Activated naive CD8-positive, alpha-beta T cell treated with anti-CD3 and anti-CD28 coated beads, Interleukin-2, amount 50 U/mL, for 24 hours (primary cell): Measurements from ENCODE around the gene ARPC1A.
"Not testable (repeated sequence)": the region's sequence is repeated elsewhere in the genome, so short reads cannot be mapped to it uniquely, and the experiment has no call there.

Experiments used
- ATAC-seq: fragments of 150-1000 bp; cut with Tn5 transposase; one replicate; pipeline ENCODE4 v1.10.0; 2021
- DNase-seq: peaks from one replicate; pipeline ENCODE4 v3.0.0; 2021
- H3K27ac Mint-ChIP-seq: one replicate; pipeline ENCODE4 v1.8.0; 2021; ENCODE audit warnings: mild to moderate bottlenecking, mixed read lengths
- H3K27me3 Mint-ChIP-seq: one replicate; pipeline ENCODE4 v1.8.0; 2021; ENCODE audit warnings: mixed read lengths
- H3K36me3 Mint-ChIP-seq: one replicate; pipeline ENCODE4 v1.8.0; 2021; ENCODE audit warnings: low read depth, mixed read lengths
- H3K4me1 Mint-ChIP-seq: one replicate; pipeline ENCODE4 v1.8.0; 2021; ENCODE audit warnings: mixed read lengths
- H3K4me3 Mint-ChIP-seq: one replicate; pipeline ENCODE4 v1.8.0; 2021; ENCODE audit warnings: mild to moderate bottlenecking, moderate library complexity, mixed read lengths
- H3K9me3 Mint-ChIP-seq: one replicate; pipeline ENCODE4 v1.8.0; 2021; ENCODE audit warnings: mixed read lengths

ARPC1A gene

DNA sequence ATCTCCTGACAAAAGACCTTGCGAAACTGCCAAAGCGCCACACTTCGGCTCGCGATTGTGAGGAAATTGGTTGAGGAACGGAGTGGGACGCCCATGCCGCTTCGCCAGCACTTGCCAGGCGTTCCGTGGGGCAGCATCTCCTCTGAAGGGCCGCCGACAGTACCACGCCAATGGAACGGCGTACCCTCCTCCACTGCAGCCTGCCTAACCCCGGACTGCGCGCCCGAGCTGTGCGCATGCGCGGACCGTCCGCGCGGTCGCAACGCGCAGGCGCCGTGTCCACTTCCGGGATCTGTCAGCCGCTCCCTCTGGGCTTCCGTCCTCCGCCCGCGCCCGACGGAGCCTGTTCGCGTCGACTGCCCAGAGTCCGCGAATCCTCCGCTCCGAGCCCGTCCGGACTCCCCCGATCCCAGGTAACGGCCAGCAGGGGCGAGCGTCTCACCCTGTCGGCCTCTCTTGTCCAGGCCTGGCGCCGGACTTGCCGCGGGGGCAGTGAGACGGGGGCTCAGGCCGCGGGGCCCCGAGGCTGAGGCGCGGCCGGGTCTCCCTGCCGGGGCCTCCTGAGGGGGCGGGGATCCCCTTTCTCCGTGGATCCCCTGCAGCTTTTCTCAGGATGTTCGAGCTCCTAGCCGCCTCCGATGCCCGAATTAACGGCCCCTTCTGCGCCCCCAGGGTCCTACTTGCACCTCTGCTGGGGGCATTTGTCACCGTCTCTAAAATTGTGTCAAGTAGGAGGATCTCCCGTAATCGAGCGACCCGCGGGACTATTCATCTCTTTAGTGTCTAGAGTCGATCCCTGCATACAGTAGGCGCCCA, at the start of gene ARPC1A:
Gene ARPC1A, plus strand, starts transcription at position 307 of the 816 bp plus-strand sequence. CDS start 7,456 bp downstream, outside the sequence.
- peaks cover 43% of the 10 kb centered on the region for H3K4me1 Mint-ChIP-seq
- H3K9me3 Mint-ChIP-seq = no peaks in the 10 kb centered on the region
- ATAC-seq (peak; percentile 92), DNase-seq (peak; percentile 93)
- H3K27ac Mint-ChIP-seq = peak within 1 kb of the TSS; percentile 78
- no peaks in the 10 kb centered on the region for H3K27me3 Mint-ChIP-seq
- peak within 1 kb of the TSS; percentile 87 for H3K4me3 Mint-ChIP-seq
- peaks cover 7% of the 10 kb centered on the region for H3K36me3 Mint-ChIP-seq

DNA sequence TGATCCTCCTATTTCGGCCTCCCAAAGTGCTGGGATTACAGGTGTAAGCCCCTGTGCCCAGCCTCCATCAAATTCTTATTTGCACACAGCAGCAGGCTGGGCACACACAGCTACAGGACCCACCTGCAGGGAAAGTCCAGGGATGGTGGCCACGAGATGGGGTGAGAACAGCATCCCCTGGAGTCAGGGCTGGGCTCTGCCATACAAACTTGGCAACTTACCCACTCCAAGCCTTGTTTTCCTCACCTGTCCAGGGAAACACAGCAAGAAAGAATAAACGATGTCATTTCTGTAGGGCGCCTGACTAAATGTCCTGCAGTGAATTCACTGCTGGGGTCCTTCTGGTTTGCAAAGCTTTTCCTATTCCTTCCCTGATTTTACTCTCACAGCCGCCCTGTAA, 47.5 kb upstream of the ARPC1A start:
- Mint-ChIP-seq H3K36me3 (no peaks in the 10 kb centered on the region), H3K9me3 (no peaks in the 10 kb centered on the region), H3K4me3 (no peak overlapping the region), H3K27ac (no peak overlapping the region), H3K4me1 (peaks cover 21% of the 10 kb centered on the region), H3K27me3 (no peaks in the 10 kb centered on the region)
- DNase-seq = no peak
- ATAC-seq = no peak

DNA sequence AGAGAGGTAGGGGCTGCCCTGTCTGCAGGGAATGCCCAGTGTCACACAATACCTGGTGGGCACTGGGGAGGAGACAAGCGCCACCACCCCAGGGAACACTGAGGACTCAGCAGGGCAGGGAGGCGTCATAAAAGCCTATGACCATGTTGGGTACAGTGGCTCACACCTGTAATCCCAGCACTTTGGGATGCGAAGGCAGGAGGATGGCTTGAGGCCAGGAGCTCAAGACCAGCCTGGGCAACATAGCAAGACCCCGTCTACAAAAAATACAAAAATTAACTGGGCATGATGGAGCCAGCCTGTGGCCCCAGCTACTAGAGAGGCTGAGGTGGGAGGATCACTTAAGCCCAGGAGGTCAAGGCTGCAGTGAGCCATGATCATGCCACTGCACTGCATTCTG, 41.5 kb upstream of the ARPC1A start:
- not testable (repeated sequence) for DNase-seq, H3K27me3 Mint-ChIP-seq, ATAC-seq, H3K4me3 Mint-ChIP-seq, H3K27ac Mint-ChIP-seq, H3K9me3 Mint-ChIP-seq, H3K4me1 Mint-ChIP-seq, H3K36me3 Mint-ChIP-seq

DNA sequence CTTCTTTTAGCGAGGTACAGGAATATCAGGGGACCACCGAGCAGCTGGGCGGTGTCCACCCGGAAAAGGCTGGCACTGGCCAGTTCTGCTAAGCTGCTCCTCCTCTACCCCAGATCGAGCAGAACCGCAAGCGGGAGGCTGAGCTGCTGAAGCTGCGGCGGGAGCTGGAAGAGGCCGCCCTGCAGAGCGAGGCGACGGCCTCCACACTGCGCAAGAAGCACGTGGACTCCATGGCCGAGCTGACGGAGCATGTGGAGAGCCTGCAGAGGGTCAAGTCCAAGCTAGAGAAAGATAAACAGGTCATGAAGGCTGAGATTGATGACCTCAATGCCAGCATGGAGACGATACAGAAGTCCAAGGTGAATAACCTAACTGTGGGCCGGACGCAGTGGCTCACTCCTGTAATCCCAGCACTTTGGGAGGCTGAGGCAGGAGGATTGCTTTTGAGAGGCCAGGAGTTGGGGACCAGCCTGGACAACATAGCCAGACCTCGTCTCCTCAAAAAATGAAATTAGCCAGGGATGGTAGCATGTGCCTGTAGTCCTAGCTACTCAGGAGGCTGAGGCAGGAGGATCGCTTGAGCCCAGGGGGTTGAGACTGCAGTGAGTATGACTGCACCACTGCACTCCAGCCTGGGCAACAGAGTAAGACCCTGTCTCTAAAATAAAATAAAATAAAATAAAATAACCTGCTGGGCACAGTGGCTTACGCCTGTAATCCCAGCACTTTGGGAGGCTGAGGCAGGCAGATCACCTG, 37.7 kb upstream of the ARPC1A start:
- no peaks in the 10 kb centered on the region for H3K27me3 Mint-ChIP-seq
- no peaks in the 10 kb centered on the region for H3K9me3 Mint-ChIP-seq
- H3K4me3 Mint-ChIP-seq = no peak overlapping the region
- no peaks in the 10 kb centered on the region for H3K36me3 Mint-ChIP-seq
- no peak overlapping the region for H3K27ac Mint-ChIP-seq
- ATAC-seq (no peak), DNase-seq (no peak)
- H3K4me1 Mint-ChIP-seq = no peaks in the 10 kb centered on the region

DNA sequence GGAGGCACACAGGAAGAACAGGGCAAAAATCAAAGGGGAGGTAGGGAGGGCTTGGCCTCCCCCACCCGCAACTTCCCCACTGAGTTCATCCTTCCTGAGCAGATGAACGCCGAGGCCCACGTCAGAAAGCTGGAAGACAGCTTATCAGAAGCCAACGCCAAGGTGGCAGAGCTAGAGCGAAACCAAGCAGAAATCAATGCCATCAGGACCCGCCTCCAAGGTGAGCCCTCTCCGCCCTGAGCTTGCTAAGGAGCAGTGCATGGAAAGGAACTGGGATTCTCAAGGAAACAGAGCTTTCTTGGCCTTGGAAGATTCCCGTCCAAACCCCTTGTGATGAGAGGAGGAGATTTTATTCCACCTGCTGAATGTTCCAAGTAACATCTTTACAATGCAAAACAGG, 36.5 kb upstream of the ARPC1A start:
- Mint-ChIP-seq H3K9me3 (no peaks in the 10 kb centered on the region), H3K27ac (no peak overlapping the region), H3K4me1 (no peaks in the 10 kb centered on the region), H3K4me3 (no peak overlapping the region), H3K27me3 (no peaks in the 10 kb centered on the region), H3K36me3 (no peaks in the 10 kb centered on the region)
- DNase-seq (no peak), ATAC-seq (no peak)

DNA sequence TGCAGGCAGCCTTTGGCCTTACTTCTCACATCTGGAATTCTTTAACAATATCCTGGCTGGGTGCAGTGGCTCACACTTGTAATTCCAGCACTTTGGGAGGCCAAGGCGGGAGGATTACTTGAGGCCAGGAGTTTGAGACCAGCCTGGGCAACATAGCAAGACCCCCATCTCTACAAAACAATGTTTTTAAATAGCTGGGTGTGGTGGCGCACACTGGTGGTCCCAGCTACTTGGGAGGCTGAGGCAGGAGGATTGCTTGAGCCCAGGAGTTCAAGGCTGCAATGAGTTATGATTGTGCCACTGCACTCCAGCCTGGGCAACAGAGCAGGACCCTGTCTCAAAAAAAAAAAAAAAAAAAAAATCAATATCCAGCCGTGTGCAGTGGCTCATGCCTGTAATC, 35.5 kb upstream of the ARPC1A start:
- H3K4me1 Mint-ChIP-seq, H3K27ac Mint-ChIP-seq, ATAC-seq, H3K27me3 Mint-ChIP-seq, H3K36me3 Mint-ChIP-seq, DNase-seq, H3K9me3 Mint-ChIP-seq, H3K4me3 Mint-ChIP-seq: not testable (repeated sequence)

DNA sequence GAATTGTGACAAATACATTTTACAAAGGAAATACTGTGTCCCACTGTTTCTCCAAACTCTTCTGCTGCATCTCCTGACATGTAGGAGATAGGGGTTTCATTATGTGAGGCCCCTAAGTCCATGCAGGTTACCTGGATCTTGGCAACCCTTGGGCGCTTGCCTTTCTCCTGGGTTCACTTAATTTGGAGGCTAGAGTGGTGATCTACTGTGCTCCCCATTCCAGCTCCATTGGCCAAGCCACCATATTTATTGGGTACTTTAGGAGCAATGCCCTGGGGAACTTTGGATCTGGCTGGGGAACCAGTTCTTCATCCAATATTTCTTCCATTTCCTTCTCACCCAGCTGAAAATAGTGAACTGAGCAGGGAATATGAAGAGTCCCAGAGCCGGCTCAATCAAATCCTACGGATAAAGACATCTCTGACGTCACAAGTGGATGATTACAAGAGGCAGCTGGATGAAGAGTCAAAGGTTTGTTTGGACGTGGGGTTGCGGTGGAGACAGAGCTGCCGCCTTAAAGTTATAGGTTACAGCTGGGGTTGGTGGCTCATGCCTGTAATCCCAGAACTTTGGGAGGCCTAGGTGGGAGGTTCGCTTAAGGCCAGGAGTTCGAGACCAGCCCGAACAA, 34.6 kb upstream of the ARPC1A start:
- H3K4me1 Mint-ChIP-seq = no peaks in the 10 kb centered on the region
- H3K36me3 Mint-ChIP-seq = no peaks in the 10 kb centered on the region
- DNase-seq (no peak), ATAC-seq (no peak)
- no peaks in the 10 kb centered on the region for H3K9me3 Mint-ChIP-seq
- no peaks in the 10 kb centered on the region for H3K27me3 Mint-ChIP-seq
- H3K4me3 Mint-ChIP-seq = no peak overlapping the region
- H3K27ac Mint-ChIP-seq = no peak overlapping the region

DNA sequence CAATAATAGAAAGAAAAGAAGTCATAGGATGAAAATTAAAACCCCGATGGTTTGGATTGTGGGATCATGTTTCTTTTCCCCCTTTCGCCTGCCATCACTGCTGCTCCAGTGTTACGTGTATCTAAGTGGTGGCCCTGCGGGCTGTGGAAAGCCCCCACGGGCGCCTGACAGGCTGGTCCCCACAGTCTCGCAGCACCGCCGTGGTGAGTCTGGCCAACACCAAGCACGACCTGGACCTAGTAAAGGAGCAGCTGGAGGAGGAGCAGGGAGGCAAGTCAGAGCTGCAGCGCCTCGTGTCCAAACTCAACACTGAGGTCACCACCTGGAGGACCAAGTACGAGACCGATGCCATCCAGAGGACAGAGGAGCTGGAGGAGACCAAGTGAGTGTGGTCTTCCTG, 33.6 kb upstream of the ARPC1A start:
- no peak for DNase-seq
- no peaks in the 10 kb centered on the region for H3K9me3 Mint-ChIP-seq
- no peaks in the 10 kb centered on the region for H3K4me1 Mint-ChIP-seq
- no peaks in the 10 kb centered on the region for H3K27me3 Mint-ChIP-seq
- H3K4me3 Mint-ChIP-seq = no peak overlapping the region
- H3K36me3 Mint-ChIP-seq = no peaks in the 10 kb centered on the region
- no peak for ATAC-seq
- no peak overlapping the region for H3K27ac Mint-ChIP-seq

DNA sequence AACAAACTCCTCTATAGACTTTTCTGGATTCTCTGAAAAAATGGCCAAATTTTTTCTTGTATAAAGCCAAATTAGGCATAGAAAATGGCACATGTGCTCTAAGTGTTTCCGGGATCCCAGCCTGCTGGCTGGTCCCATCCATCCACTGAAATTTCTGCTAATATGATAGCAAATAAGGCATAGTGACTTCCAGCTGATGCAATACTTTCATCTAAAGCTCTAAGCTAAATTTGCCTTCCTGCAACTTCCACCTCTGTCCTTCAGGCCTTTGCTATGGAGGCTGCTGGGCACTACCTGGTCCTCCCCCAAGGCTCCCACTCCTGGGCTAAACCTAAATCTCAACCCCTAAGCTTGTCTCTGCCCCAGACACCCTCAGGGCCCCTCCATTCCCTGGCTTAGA, 32.5 kb upstream of the ARPC1A start:
- no peak for ATAC-seq

DNA sequence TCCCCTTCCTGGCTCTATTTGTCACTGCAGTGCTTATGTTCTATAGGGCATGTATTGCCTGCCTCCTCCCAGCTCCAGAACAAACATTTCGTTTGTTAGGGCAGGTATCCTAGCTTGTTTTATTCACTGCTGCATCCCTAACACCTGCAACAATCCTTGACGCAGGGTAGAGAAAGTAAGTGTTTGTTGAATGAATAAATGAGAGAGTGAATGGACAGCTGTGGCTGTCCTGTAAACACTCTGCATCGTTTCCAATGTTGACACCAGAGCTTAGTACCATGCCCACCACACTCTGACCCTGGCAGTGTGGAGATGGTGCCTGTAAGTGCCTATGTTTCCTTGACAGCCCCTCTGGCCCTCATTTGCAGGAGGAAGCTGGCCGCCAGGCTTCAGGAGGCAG, 32.0 kb upstream of the ARPC1A start:
- Mint-ChIP-seq H3K27ac (no peak overlapping the region), H3K27me3 (no peaks in the 10 kb centered on the region), H3K36me3 (no peaks in the 10 kb centered on the region), H3K4me3 (no peak overlapping the region), H3K4me1 (no peaks in the 10 kb centered on the region), H3K9me3 (no peaks in the 10 kb centered on the region)
- DNase-seq (no peak), ATAC-seq (no peak)

More for the DNA sequence above, 32.5 kb upstream of the ARPC1A start:
- H3K36me3 Mint-ChIP-seq = no peaks in the 10 kb centered on the region
- H3K4me3 Mint-ChIP-seq = no peak overlapping the region
- H3K27me3 Mint-ChIP-seq = no peaks in the 10 kb centered on the region
- DNase-seq = no peak
- H3K9me3 Mint-ChIP-seq = no peaks in the 10 kb centered on the region
- no peaks in the 10 kb centered on the region for H3K4me1 Mint-ChIP-seq
- no peak overlapping the region for H3K27ac Mint-ChIP-seq

DNA sequence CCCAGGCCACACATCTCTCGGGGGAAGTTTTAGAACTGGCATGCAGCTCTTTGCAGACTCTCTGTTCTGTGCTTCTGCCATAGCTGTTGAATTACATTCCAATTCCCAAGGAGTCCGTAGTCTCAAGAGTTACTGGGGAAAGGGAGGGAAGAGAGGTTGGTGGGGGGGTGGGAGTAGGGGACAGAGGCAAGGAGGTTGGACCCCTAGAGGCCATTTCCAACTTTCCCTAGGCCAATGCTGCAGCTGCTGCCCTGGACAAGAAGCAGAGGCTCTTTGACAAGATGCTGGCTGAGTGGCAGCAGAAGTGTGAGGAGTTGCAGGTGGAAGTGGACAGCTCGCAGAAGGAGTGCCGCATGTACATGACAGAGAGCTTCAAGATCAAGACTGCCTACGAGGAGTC, 29.2 kb upstream of the ARPC1A start:
- no peaks in the 10 kb centered on the region for H3K4me1 Mint-ChIP-seq
- H3K36me3 Mint-ChIP-seq = no peaks in the 10 kb centered on the region
- ATAC-seq (no peak), DNase-seq (no peak)
- H3K4me3 Mint-ChIP-seq = no peak overlapping the region
- H3K27ac Mint-ChIP-seq = no peak overlapping the region
- H3K27me3 Mint-ChIP-seq = no peaks in the 10 kb centered on the region
- no peaks in the 10 kb centered on the region for H3K9me3 Mint-ChIP-seq

DNA sequence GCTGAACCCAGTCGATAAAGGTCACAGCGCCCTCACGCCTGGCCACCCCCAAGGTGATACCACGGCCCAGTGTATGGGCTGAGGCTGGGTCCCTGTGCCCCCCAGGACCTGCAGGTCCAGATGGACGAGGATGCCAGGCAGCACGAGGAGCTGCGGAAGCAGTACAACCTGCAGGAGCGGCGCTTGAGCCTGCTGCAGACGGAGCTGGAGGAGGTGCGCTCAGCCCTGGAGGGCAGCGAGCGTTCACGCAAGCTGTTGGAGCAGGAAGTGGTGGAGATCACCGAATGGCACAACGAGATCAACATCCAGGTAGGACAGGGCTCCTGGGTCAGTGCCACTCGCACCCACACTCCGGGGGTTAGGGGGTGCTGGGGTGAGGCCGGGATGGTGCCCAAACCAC, 24.2 kb upstream of the ARPC1A start:
- Mint-ChIP-seq H3K4me1 (no peaks in the 10 kb centered on the region), H3K36me3 (no peaks in the 10 kb centered on the region), H3K27ac (no peak overlapping the region), H3K27me3 (no peaks in the 10 kb centered on the region), H3K9me3 (no peaks in the 10 kb centered on the region), H3K4me3 (no peak overlapping the region)
- ATAC-seq = no peak
- no peak for DNase-seq

DNA sequence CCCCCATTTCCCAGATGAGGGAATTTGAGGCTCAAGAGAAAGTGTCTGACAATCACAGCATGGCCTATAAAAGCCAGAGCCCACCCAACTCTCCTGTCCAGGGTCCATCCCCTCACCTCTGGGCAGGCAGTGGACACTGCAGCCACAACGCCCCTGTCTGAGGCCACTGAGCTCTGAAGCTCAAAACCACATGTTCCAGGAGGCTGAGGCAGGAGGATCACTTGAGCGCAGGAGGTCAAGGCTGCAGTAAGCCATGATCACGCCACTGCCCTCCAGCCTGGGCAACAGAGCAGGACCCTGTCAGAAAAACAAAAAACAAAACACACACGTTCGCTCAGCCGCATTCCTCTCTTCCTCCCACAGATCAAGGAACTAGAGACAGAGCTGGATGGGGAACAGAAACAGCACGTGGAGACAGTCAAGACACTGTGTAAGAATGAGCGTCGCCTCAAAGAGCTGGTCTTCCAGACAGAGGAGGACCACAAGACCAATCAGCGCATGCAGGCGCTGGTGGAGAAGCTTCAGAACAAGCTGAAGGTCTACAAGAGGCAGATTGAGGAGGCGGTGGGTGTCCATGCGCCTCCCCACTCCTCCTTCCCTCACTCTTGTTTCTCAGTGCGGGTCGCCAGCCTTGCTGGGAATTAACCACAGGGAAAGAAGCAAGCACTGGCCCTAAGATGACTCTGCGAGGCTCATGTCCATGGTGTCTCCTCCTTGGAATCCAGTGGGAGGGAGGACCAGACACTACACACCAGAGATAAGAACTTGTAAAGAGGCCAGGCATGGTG, 20.0 kb upstream of the ARPC1A start:
- H3K9me3 Mint-ChIP-seq = no peaks in the 10 kb centered on the region
- H3K4me1 Mint-ChIP-seq = no peaks in the 10 kb centered on the region
- no peak for ATAC-seq
- no peak for DNase-seq
- no peaks in the 10 kb centered on the region for H3K27me3 Mint-ChIP-seq
- no peaks in the 10 kb centered on the region for H3K36me3 Mint-ChIP-seq
- no peak overlapping the region for H3K27ac Mint-ChIP-seq
- H3K4me3 Mint-ChIP-seq = no peak overlapping the region

DNA sequence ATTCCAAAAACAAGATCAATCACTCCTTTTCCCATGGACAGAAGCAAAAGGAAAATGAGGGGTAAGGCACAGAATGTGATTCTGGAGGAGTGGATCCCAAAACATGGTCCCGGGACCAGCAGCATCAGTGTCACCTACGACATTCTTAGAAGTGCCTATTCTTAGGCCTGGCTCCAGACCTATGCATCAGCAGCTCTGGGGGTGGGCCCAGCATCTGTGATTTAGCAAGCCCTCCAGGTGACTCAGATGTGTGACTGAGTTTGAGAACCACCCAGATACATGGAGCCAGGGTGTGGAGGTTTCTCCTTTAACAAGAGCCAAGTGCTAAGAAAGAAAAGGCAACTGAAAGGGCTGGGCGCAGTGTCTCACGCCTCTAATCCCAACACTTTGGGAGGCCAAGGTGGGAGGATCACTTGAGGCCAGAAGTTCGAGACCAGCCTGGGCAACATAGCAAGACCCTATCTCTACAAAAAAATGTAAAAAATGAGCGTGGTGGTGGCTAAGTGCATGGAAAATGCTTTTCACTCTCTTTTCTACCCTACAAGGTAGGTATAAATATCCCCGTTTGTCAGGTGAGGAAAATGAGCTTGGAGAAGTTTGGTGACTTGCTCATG, 17.1 kb upstream of the ARPC1A start:
- Mint-ChIP-seq H3K27me3 (peaks cover 3% of the 10 kb centered on the region), H3K4me1 (peaks cover 2% of the 10 kb centered on the region), H3K4me3 (no peak overlapping the region), H3K27ac (no peak overlapping the region), H3K36me3 (no peaks in the 10 kb centered on the region), H3K9me3 (no peaks in the 10 kb centered on the region)
- DNase-seq = no peak
- peak; percentile 61 for ATAC-seq
